NT2/D1 (cell line): ENCODE data around the gene TP53BP2.
"Not testable (repeated sequence)": the region's sequence is repeated elsewhere in the genome, so short reads cannot be mapped to it uniquely, and the experiment has no call there.

ENCODE experiments used
- SUZ12 ChIP-seq: IDR thresholded peaks from 2 replicates; pipeline ENCODE4 v1.6.1; 2011; ENCODE audit not compliant: insufficient read length, insufficient read depth; ENCODE audit errors: extremely low read depth
- YY1 ChIP-seq: IDR thresholded peaks from 2 replicates; pipeline ENCODE4 v1.6.1; 2011; ENCODE audit not compliant: insufficient read length, insufficient read depth
- ZNF274 ChIP-seq: IDR thresholded peaks from 2 replicates; pipeline ENCODE4 v1.6.1; 2011; ENCODE audit warnings: mild to moderate bottlenecking, low read depth, low read length

DNA sequence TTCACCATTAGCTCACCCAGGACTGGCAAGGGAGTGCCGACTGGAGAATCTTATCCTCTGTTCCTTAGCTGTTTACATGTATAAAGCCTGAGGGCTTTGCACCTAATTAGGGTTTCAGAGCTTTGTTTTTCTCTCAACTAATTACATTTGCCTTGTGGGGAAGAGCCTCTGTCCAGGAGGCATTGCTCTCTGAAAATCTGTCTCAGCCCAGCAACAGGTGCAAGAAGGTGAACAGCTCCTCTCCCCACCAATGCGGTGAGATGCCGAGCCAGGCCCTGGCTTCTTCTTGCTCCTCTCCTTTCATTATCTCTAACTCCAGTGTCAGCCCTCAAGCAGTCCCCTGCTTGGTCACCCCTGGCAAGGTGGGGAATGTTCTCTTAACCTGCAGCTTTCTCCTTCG, 43.6 kb upstream of the TP53BP2 start:
- not testable (repeated sequence) for TF ChIP-seq SUZ12, YY1, ZNF274
